PC-9 (cell line): Measurements from ENCODE around the gene RRAD. TPM values are rescaled to one million over a fixed set of nuclear protein-coding genes. Genes with fewer than 3 reads are reported as not detected.

Experiments
- BruUV-seq: library from RNA; stranded (reverse); fragments of 400-500 nt; replicated peaks from 2 replicates; lab custom pipeline; 2021; lab: Mats Ljungman, UMichigan
- CTCF ChIA-PET: fragments of 300-600 bp; sonication (Branson Sonifier 250); formaldehyde crosslinking; loops from one replicate; lab custom pipeline; 2022; ENCODE audit warnings: antibody characterized with exemption; lab: Charles Lee
- POLR2A ChIA-PET: fragments of 300-600 bp; sonication (Branson Sonifier 250); formaldehyde crosslinking; loops from one replicate; lab custom pipeline; 2022; ENCODE audit warnings: antibody characterized with exemption; ENCODE audit not compliant: unreplicated experiment; lab: Charles Lee
- DNase-seq, 2 experiments: peaks; one replicate each; pipeline versions ENCODE4 v3.0.0 to v3.0.0-alpha.2; 2015 to 2022; ENCODE audit warnings: mixed read lengths in 1 of 2
- H2AFZ ChIP-seq: fragments of 200-600 bp; sonication (generic); 2 replicates; pipeline ENCODE4 v1.8.1; 2017; ENCODE audit warnings: antibody characterized with exemption
- H3F3A ChIP-seq: fragments of 200-600 bp; sonication (generic); 2 replicates; pipeline ENCODE4 v1.8.1; 2017; ENCODE audit warnings: antibody characterized with exemption, mild to moderate bottlenecking, low read depth; ENCODE audit not compliant: insufficient read depth
- H3K27ac ChIP-seq: fragments of 200-600 bp; sonication (generic); 2 replicates; pipeline ENCODE4 v1.6.1; 2016; ENCODE audit warnings: mixed run types
- H3K27me3 ChIP-seq: fragments of 200-600 bp; sonication (generic); 2 replicates; pipeline ENCODE4 v1.6.1; 2016; ENCODE audit warnings: low read depth, mixed run types; ENCODE audit not compliant: insufficient read depth
- H3K36me3 ChIP-seq: fragments of 200-600 bp; sonication (generic); 2 replicates; pipeline ENCODE4 v1.6.1; 2016; ENCODE audit warnings: low read depth, mixed run types
- H3K4me1 ChIP-seq: fragments of 200-600 bp; sonication (generic); replicated peaks from 2 replicates; pipeline ENCODE4 v1.6.1; 2016; ENCODE audit warnings: mixed run types; ENCODE audit not compliant: insufficient read depth
- H3K4me2 ChIP-seq: fragments of 200-600 bp; sonication (generic); 2 replicates; pipeline ENCODE4 v1.6.1; 2017; ENCODE audit warnings: mixed run types
- H3K4me3 ChIP-seq: fragments of 200-600 bp; sonication (generic); 2 replicates; pipeline ENCODE4 v1.6.1; 2016; ENCODE audit warnings: mixed run types
- H3K79me2 ChIP-seq: fragments of 200-600 bp; sonication (generic); 2 replicates; pipeline ENCODE4 v1.6.1; 2017; ENCODE audit warnings: low read depth, mixed run types
- H3K9me2 ChIP-seq: fragments of 200-600 bp; sonication (generic); 2 replicates; pipeline ENCODE4 v1.8.1; 2017; ENCODE audit warnings: mild to moderate bottlenecking; ENCODE audit not compliant: insufficient read depth
- H3K9me3 ChIP-seq: fragments of 200-600 bp; sonication (generic); 2 replicates; pipeline ENCODE4 v1.8.1; 2016; ENCODE audit warnings: low read depth; ENCODE audit not compliant: insufficient read depth
- H4K20me1 ChIP-seq: fragments of 200-600 bp; sonication (generic); 2 replicates; pipeline ENCODE4 v1.8.1; 2017; ENCODE audit not compliant: insufficient read depth
- EZH2 ChIP-seq: fragments of 200-600 bp; sonication (generic); IDR thresholded peaks from 2 replicates; pipeline ENCODE4 v1.8.0; 2017; ENCODE audit warnings: antibody characterized with exemption, low read depth
- intact Hi-C: fragments of 100-400 bp; cut with micrococcal nuclease; formaldehyde crosslinking; loops from one replicate; pipeline ENCODE4 v1.10.0; 2022; ENCODE audit not compliant: unreplicated experiment
- total RNA-seq: library from RNA; stranded (reverse); gene quantifications from 2 replicates; pipeline ENCODE4 v1.2.3, GENCODE V29; 2021
- TF ChIP-seq, protein P1 (sequence below): fragments of 200-600 bp; sonication (generic); conservative IDR thresholded peaks from 2 replicates; pipeline ENCODE4 v1.6.1; 2017; ENCODE audit warnings: mixed run types, antibody characterized with exemption, mild to moderate bottlenecking, moderate library complexity

RRAD gene
- total RNA-seq, 1 experiment from 2014 or later: 0.24 TPM

DNA sequence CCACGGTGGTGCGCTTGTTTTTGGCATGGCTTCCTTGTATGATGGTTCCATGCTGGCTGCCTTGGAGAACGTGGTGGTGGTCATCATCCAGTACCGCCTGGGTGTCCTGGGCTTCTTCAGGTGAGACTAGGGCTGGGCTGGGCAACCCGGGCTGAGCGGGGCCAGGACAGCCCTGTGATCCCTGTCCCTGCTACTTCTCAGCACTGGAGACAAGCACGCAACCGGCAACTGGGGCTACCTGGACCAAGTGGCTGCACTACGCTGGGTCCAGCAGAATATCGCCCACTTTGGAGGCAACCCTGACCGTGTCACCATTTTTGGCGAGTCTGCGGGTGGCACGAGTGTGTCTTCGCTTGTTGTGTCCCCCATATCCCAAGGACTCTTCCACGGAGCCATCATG lies 14.9 kb upstream of the RRAD start:
- no peak overlapping the region for H3K4me2 ChIP-seq
- no peaks in the 10 kb centered on the region for H3K9me3 ChIP-seq
- no peak for DNase-seq
- H4K20me1 ChIP-seq: peaks cover 9% of the 10 kb centered on the region; the same call in 1 of the 2 replicates
- H3K36me3 ChIP-seq: no peaks in the 10 kb centered on the region
- H3K4me1 ChIP-seq: peaks cover 11% of the 10 kb centered on the region; the same call in 1 of the 2 replicates
- H3K27me3 ChIP-seq: no peaks in the 10 kb centered on the region
- no TSS peak for BruUV-seq
- no peaks in the 10 kb centered on the region for H3K9me2 ChIP-seq
- no peak overlapping the region for H3K27ac ChIP-seq
- H2AFZ ChIP-seq: no peak overlapping the region
- intact Hi-C loops: no loop called here
- H3F3A ChIP-seq: peaks cover 8% of the 10 kb centered on the region; the same call in 1 of the 2 replicates
- ChIA-PET POLR2A (no interaction called here), CTCF (no interaction called here)
- no peak overlapping the region for H3K4me3 ChIP-seq
- H3K79me2 ChIP-seq: peaks cover 11% of the 10 kb centered on the region
- no peak for TF ChIP-seq EZH2
- TF ChIP-seq, protein P1, sequence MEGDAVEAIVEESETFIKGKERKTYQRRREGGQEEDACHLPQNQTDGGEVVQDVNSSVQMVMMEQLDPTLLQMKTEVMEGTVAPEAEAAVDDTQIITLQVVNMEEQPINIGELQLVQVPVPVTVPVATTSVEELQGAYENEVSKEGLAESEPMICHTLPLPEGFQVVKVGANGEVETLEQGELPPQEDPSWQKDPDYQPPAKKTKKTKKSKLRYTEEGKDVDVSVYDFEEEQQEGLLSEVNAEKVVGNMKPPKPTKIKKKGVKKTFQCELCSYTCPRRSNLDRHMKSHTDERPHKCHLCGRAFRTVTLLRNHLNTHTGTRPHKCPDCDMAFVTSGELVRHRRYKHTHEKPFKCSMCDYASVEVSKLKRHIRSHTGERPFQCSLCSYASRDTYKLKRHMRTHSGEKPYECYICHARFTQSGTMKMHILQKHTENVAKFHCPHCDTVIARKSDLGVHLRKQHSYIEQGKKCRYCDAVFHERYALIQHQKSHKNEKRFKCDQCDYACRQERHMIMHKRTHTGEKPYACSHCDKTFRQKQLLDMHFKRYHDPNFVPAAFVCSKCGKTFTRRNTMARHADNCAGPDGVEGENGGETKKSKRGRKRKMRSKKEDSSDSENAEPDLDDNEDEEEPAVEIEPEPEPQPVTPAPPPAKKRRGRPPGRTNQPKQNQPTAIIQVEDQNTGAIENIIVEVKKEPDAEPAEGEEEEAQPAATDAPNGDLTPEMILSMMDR: no peak

GRCh38 chr16:66939366-66939765 lies 14.0 kb upstream of the RRAD start:
- H3K4me1 ChIP-seq: peaks cover 11% of the 10 kb centered on the region; the same call in 1 of the 2 replicates
- no peaks in the 10 kb centered on the region for H3K9me3 ChIP-seq
- no peak overlapping the region for H3K4me2 ChIP-seq
- POLR2A ChIA-PET: no interaction called here
- H3K79me2 ChIP-seq: peaks cover 19% of the 10 kb centered on the region
- intact Hi-C loops: loop anchor here (10.0 kb wide), 1 partner anchor 425 kb away; no protein-coding TSS in a partner anchor
- no TSS peak for BruUV-seq
- no peaks in the 10 kb centered on the region for H3K27me3 ChIP-seq
- H3K4me3 ChIP-seq: no peak overlapping the region
- no peak for DNase-seq
- H3K36me3 ChIP-seq: no peaks in the 10 kb centered on the region
- CTCF ChIA-PET: no interaction called here
- peaks cover 9% of the 10 kb centered on the region; the same call in 1 of the 2 replicates for H4K20me1 ChIP-seq
- no peak overlapping the region for H3K27ac ChIP-seq
- H2AFZ ChIP-seq: no peak overlapping the region
- TF ChIP-seq, protein P1: no peak
- no peak for TF ChIP-seq EZH2
- no peaks in the 10 kb centered on the region for H3K9me2 ChIP-seq
- 0 out of 2 replicates have a peak, but pooled peaks cover 4% of the 10 kb centered on the region for H3F3A ChIP-seq

- no peaks in the 10 kb centered on the region for H3K9me2 ChIP-seq
- H3K9me3 ChIP-seq: no peaks in the 10 kb centered on the region
- H2AFZ ChIP-seq: no peak overlapping the region
- H3K36me3 ChIP-seq: no peaks in the 10 kb centered on the region
- H3F3A ChIP-seq: no peaks in the 10 kb centered on the region
- ChIA-PET CTCF (no interaction called here), POLR2A (interaction anchor here (0.5 kb wide), 1 partner anchor 63 kb away, joined by 4 read pairs; no protein-coding TSS in a partner anchor)
- no peak for TF ChIP-seq EZH2
- TF ChIP-seq, protein P1: no peak
- H3K4me1 ChIP-seq: peaks cover 18% of the 10 kb centered on the region
- H3K4me3 ChIP-seq: no peak overlapping the region
- H3K79me2 ChIP-seq: peaks cover 32% of the 10 kb centered on the region
- no peak overlapping the region for H3K4me2 ChIP-seq
- H3K27ac ChIP-seq: no peak overlapping the region
- peaks cover 9% of the 10 kb centered on the region; the same call in 1 of the 2 replicates for H4K20me1 ChIP-seq
- BruUV-seq: no TSS peak
- H3K27me3 ChIP-seq: no peaks in the 10 kb centered on the region
- DNase-seq: no peak
- intact Hi-C loops: loop anchor here (10.0 kb wide), 1 partner anchor 423 kb away; no protein-coding TSS in a partner anchor
These were observed 12.5 kb upstream of the RRAD start for GRCh38 chr16:66937725-66938337.
